ENCODE data around the gene JMJD4. TPM values are rescaled to one million over a fixed set of nuclear protein-coding genes. Genes with fewer than 3 reads are reported as not detected.
A peak's percentile ranks its signal among the peaks of the same experiment; 100 is the strongest.

The JMJD4 gene
- total and polyA plus RNA-seq, 2 experiments from 2014 or later: 30.1 to 42.3 TPM

DNA sequence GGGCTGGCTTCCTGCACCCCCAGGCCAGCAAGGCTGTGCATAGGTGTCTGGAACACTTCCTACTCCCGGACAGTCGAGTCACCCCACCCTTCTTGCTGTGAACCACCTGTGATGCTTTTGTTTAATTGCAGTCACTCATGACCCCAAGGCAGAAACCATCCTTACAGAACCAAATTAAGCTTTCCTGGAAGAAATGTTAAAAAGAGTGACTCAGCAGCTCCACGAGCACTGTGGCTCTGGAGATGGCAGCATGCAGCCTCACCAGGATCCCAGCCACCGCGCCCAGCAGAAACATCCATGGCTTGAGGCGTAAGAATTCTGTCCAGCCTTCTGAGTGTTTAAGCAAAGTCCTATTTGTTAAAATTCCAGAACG, 28.9 kb upstream of the JMJD4 start:
- H3K9me3 ChIP-seq (ENCODE audit: low read depth): no peaks in the 10 kb centered on the region
- TF ChIP-seq, protein P1, sequence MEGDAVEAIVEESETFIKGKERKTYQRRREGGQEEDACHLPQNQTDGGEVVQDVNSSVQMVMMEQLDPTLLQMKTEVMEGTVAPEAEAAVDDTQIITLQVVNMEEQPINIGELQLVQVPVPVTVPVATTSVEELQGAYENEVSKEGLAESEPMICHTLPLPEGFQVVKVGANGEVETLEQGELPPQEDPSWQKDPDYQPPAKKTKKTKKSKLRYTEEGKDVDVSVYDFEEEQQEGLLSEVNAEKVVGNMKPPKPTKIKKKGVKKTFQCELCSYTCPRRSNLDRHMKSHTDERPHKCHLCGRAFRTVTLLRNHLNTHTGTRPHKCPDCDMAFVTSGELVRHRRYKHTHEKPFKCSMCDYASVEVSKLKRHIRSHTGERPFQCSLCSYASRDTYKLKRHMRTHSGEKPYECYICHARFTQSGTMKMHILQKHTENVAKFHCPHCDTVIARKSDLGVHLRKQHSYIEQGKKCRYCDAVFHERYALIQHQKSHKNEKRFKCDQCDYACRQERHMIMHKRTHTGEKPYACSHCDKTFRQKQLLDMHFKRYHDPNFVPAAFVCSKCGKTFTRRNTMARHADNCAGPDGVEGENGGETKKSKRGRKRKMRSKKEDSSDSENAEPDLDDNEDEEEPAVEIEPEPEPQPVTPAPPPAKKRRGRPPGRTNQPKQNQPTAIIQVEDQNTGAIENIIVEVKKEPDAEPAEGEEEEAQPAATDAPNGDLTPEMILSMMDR (IDR thresholded peaks at IDR 0.05; ENCODE audit: low read depth, low read length): no peak
- peaks cover 5% of the 10 kb centered on the region for H3K4me1 ChIP-seq (ENCODE audit: low read depth)
- H3K36me3 ChIP-seq: peaks cover 30% of the 10 kb centered on the region
- H3K27me3 ChIP-seq: no peaks in the 10 kb centered on the region
- H3K27ac ChIP-seq: no peak overlapping the region
- no peak for DNase-seq (ENCODE audit: low read depth in 1 of 2, low spot score in 1 of 2)
- no peak overlapping the region for H3K4me3 ChIP-seq

GRCh38 chr1:227763246-227764018, 28.3 kb upstream of the JMJD4 start:
- Histone ChIP-seq H3K4me3 (no peak overlapping the region), H3K9me3 (ENCODE audit: low read depth) (no peaks in the 10 kb centered on the region), H3K36me3 (peaks cover 28% of the 10 kb centered on the region), H3K4me1 (ENCODE audit: low read depth) (peaks cover 9% of the 10 kb centered on the region), H3K27ac (no peak overlapping the region), H3K27me3 (no peaks in the 10 kb centered on the region)
- TF ChIP-seq, protein P1 (IDR thresholded peaks at IDR 0.05; ENCODE audit: low read depth, low read length): no peak
- DNase-seq (ENCODE audit: low read depth in 1 of 2, low spot score in 1 of 2): no peak

- peaks cover 17% of the 10 kb centered on the region for H3K36me3 ChIP-seq
- no peaks in the 10 kb centered on the region for H3K27me3 ChIP-seq
- DNase-seq (ENCODE audit: low read depth in 1 of 2, low spot score in 1 of 2): peak; percentile 79 to 91
- no peak overlapping the region for H3K4me3 ChIP-seq
- no peaks in the 10 kb centered on the region for H3K9me3 ChIP-seq (ENCODE audit: low read depth)
- no peak overlapping the region for H3K27ac ChIP-seq
- peaks cover 12% of the 10 kb centered on the region for H3K4me1 ChIP-seq (ENCODE audit: low read depth)
- TF ChIP-seq, protein P1 (IDR thresholded peaks at IDR 0.05; ENCODE audit: low read depth, low read length): peak; percentile 83
Observed at GRCh38 chr1:227762231-227762911, 27.3 kb upstream of the JMJD4 start.

GRCh38 chr1:227761621-227762230, 26.6 kb upstream of the JMJD4 start:
- Histone ChIP-seq H3K4me1 (ENCODE audit: low read depth) (peaks cover 12% of the 10 kb centered on the region), H3K9me3 (ENCODE audit: low read depth) (no peaks in the 10 kb centered on the region), H3K36me3 (peaks cover 15% of the 10 kb centered on the region), H3K27me3 (no peaks in the 10 kb centered on the region), H3K27ac (no peak overlapping the region), H3K4me3 (no peak overlapping the region)
- DNase-seq (ENCODE audit: low read depth in 1 of 2, low spot score in 1 of 2): no peak
- TF ChIP-seq, protein P1 (IDR thresholded peaks at IDR 0.05; ENCODE audit: low read depth, low read length): no peak

DNA sequence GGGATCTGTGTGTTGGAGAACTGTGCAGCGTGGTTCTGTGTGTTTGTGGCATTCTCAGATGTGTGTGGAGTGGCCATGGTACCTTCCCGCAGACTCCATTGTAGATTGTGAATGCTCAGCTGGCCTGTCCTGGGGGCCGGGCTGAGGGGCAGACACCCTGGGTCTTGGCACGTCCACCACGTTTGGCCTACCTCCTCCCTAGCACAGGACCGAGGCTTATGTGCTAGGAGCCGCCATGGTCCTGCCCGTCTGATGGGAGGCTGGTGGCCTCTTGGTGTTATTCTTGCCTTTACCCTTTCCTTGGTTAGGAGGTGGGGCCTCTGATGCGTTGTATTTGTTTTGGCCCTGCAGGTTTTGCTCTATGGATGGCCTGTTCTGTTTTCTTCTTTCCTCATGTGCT, 25.3 kb upstream of the JMJD4 start:
- Histone ChIP-seq H3K36me3 (peaks cover 15% of the 10 kb centered on the region), H3K27ac (no peak overlapping the region), H3K4me1 (ENCODE audit: low read depth) (peaks cover 12% of the 10 kb centered on the region)

More for the DNA sequence above, 25.3 kb upstream of the JMJD4 start:
- Histone ChIP-seq H3K9me3 (ENCODE audit: low read depth) (no peaks in the 10 kb centered on the region), H3K4me3 (no peak overlapping the region), H3K27me3 (no peaks in the 10 kb centered on the region)
- DNase-seq (ENCODE audit: low read depth in 1 of 2, low spot score in 1 of 2): no peak
- TF ChIP-seq, protein P1 (IDR thresholded peaks at IDR 0.05; ENCODE audit: low read depth, low read length): no peak
